Measurements from ENCODE around the gene SPOCK3. TPM values are rescaled to one million over a fixed set of nuclear protein-coding genes. Genes with fewer than 3 reads are reported as not detected.

The SPOCK3 gene
- total and polyA plus RNA-seq, 4 donors: 0.08 to 0.42 (median 0.24) TPM

- TF ChIP-seq FOXA1 (IDR thresholded peaks at IDR 0.05) (no peak), ATF3 (IDR thresholded peaks at IDR 0.05) (no peak)
These were observed 12.2 kb downstream of the SPOCK3 start (continued) for GRCh38 chr4:167222099-167222498.

GRCh38 chr4:167221084-167221483, 13.2 kb downstream of the SPOCK3 start:
- no peaks in the 10 kb centered on the region for H3K36me3 ChIP-seq (ENCODE audit: control insufficient read depth in 4 of 4, insufficient read depth in 3 of 4, low read depth in 1 of 4, low read length in 3 of 4)
- TF ChIP-seq TAF1 (conservative IDR thresholded peaks at IDR 0.05) (no peak), SP1 (IDR thresholded peaks at IDR 0.05) (no peak), RAD21 (IDR thresholded peaks at IDR 0.05) (no peak), MAX (IDR thresholded peaks at IDR 0.05) (no peak), YY1 (IDR thresholded peaks at IDR 0.05) (no peak)
- WGBS: 92% methylated on average over 4 of the region's 4 CpGs
- no peak overlapping the region for H3K4me3 ChIP-seq (ENCODE audit: low read depth in 1 of 3, low read length in 3 of 3)
- no peak overlapping the region for H3K27ac ChIP-seq (ENCODE audit: low read depth in 1 of 2, low read length in 2 of 2)
- no peak overlapping the region for H3K9ac ChIP-seq (ENCODE audit: low read depth in 1 of 2, low read length in 2 of 2)
- no peak for DNase-seq (ENCODE audit: low spot score)
- no peaks in the 10 kb centered on the region for H3K27me3 ChIP-seq (ENCODE audit: control insufficient read depth in 4 of 4, insufficient read depth in 4 of 4, low read length in 3 of 4)
- no peaks in the 10 kb centered on the region for H3K9me3 ChIP-seq (ENCODE audit: control insufficient read depth in 4 of 4, low read length in 3 of 4)
- H3K4me1 ChIP-seq (ENCODE audit: control insufficient read depth in 4 of 4, insufficient read depth in 4 of 4, low read length in 3 of 4): no peaks in the 10 kb centered on the region

- Histone ChIP-seq H3K9ac (ENCODE audit: low read depth in 1 of 2, low read length in 2 of 2) (no peak overlapping the region), H3K27me3 (ENCODE audit: control insufficient read depth in 4 of 4, insufficient read depth in 4 of 4, low read length in 3 of 4) (no peaks in the 10 kb centered on the region), H3K27ac (ENCODE audit: low read depth in 1 of 2, low read length in 2 of 2) (no peak overlapping the region), H3K4me1 (ENCODE audit: control insufficient read depth in 4 of 4, insufficient read depth in 4 of 4, low read length in 3 of 4) (no peaks in the 10 kb centered on the region), H3K4me3 (ENCODE audit: low read depth in 1 of 3, low read length in 3 of 3) (no peak overlapping the region), H3K36me3 (ENCODE audit: control insufficient read depth in 4 of 4, insufficient read depth in 3 of 4, low read depth in 1 of 4, low read length in 3 of 4) (no peaks in the 10 kb centered on the region), H3K9me3 (ENCODE audit: control insufficient read depth in 4 of 4, low read length in 3 of 4) (no peaks in the 10 kb centered on the region)
- no peak for DNase-seq (ENCODE audit: low spot score)
- 38% methylated on average over 3 of the region's 3 CpGs for WGBS
- TF ChIP-seq NR2F2 (IDR thresholded peaks at IDR 0.05) (no peak), ZBTB33 (IDR thresholded peaks at IDR 0.05) (no peak), YY1 (IDR thresholded peaks at IDR 0.05) (no peak), FOXA1 (IDR thresholded peaks at IDR 0.05) (no peak), RAD21 (IDR thresholded peaks at IDR 0.05) (no peak), HNF4A (conservative IDR thresholded peaks at IDR 0.05) (peak in 1 of 2 donors; percentile 26), ATF3 (IDR thresholded peaks at IDR 0.05) (no peak), RXRA (IDR thresholded peaks at IDR 0.05) (no peak), REST (IDR thresholded peaks at IDR 0.05) (no peak)
These were observed 16.2 kb downstream of the SPOCK3 start for GRCh38 chr4:167218022-167218608.

All from liver (tissue), 9 donors.